HG03521 (cell line): ENCODE results near the gene GAS7.

ENCODE experiments used
- ATAC-seq: cut with Tn5 transposase; IDR thresholded peaks from one replicate; pipeline ENCODE4 v1.9.1; 2021; ENCODE audit warnings: mild to moderate bottlenecking, moderate library complexity; ENCODE audit not compliant: unreplicated experiment

GAS7 gene

GRCh38 chr17:10172778-10173177 lies 25.6 kb downstream of the GAS7 start:
- no peak for ATAC-seq

- ATAC-seq, result no peak
These were observed 26.1 kb downstream of the GAS7 start for GRCh38 chr17:10172241-10172741.

- no peak for ATAC-seq
These were observed 26.8 kb downstream of the GAS7 start for GRCh38 chr17:10171581-10171981.

- no peak for ATAC-seq
These were observed 27.3 kb downstream of the GAS7 start for GRCh38 chr17:10171122-10171571.

- ATAC-seq, result no peak
These were observed 28.2 kb downstream of the GAS7 start for GRCh38 chr17:10170233-10170632.

- ATAC-seq, result no peak
These were observed 29.1 kb downstream of the GAS7 start for GRCh38 chr17:10169290-10169689.

- no peak for ATAC-seq
These were observed 32.0 kb downstream of the GAS7 start for GRCh38 chr17:10166176-10166935.

- no peak for ATAC-seq
These were observed 36.3 kb downstream of the GAS7 start for GRCh38 chr17:10162096-10162495.

GRCh38 chr17:10161386-10161785 lies 37.0 kb downstream of the GAS7 start:
- ATAC-seq, result no peak

GRCh38 chr17:10156948-10157607 lies 41.3 kb downstream of the GAS7 start:
- ATAC-seq, result peak; percentile 70

- ATAC-seq, result no peak
These were observed 41.8 kb downstream of the GAS7 start for GRCh38 chr17:10156599-10156947.

GRCh38 chr17:10156077-10156435 lies 42.4 kb downstream of the GAS7 start:
- no peak for ATAC-seq

GRCh38 chr17:10155371-10156076 lies 42.9 kb downstream of the GAS7 start:
- no peak for ATAC-seq

GRCh38 chr17:10151667-10152496 lies 46.5 kb downstream of the GAS7 start:
- no peak for ATAC-seq

GRCh38 chr17:10149573-10150399 lies 48.6 kb downstream of the GAS7 start:
- no peak for ATAC-seq

GRCh38 chr17:10147761-10148415 lies 50.5 kb downstream of the GAS7 start:
- ATAC-seq, result no peak

GRCh38 chr17:10147040-10147439 lies 51.4 kb downstream of the GAS7 start:
- no peak for ATAC-seq

GRCh38 chr17:10144982-10145381 lies 53.4 kb downstream of the GAS7 start:
- no peak for ATAC-seq

- ATAC-seq, result no peak
These were observed 54.0 kb downstream of the GAS7 start for GRCh38 chr17:10144456-10144855.

- ATAC-seq, result no peak
These were observed 57.0 kb downstream of the GAS7 start for GRCh38 chr17:10141436-10141835.
